WTC11 (cell line): ENCODE measurements around the gene KIR3DL3. TPM values are rescaled to one million over a fixed set of nuclear protein-coding genes. Genes with fewer than 3 reads are reported as not detected.
"Not testable (repeated sequence)": the region's sequence is repeated elsewhere in the genome, so short reads cannot be mapped to it uniquely, and the experiment has no call there.

Experiments used
- ATAC-seq: fragments of 200-7000 bp; cut with Tn5 transposase; 2 replicates; pipeline ENCODE4 v1.10.0; 2021; ENCODE audit warnings: mild to moderate bottlenecking, moderate library complexity
- CTCF ChIA-PET: fragments of 300-600 bp; sonication (Branson Sonifier 250); formaldehyde crosslinking; loops from one replicate; lab custom pipeline; 2021; ENCODE audit warnings: antibody characterized with exemption; lab: Charles Lee
- POLR2A ChIA-PET: fragments of 350-600 bp; sonication (Branson Sonifier 250); formaldehyde crosslinking; loops from one replicate; lab custom pipeline; 2021; ENCODE audit warnings: antibody characterized with exemption; lab: Charles Lee
- DNase-seq: peaks from one replicate; pipeline ENCODE4 v3.0.0; 2021; ENCODE audit warnings: low spot score
- H3K27ac Mint-ChIP-seq: 2 replicates; pipeline ENCODE4 v1.8.0; 2021; ENCODE audit warnings: mixed read lengths
- H3K27me3 Mint-ChIP-seq: 2 replicates; pipeline ENCODE4 v1.8.0; 2021; ENCODE audit warnings: low read depth, mild to moderate bottlenecking, moderate library complexity, mixed read lengths
- H3K36me3 Mint-ChIP-seq: 2 replicates; pipeline ENCODE4 v1.8.0; 2021; ENCODE audit warnings: mixed read lengths
- H3K4me1 Mint-ChIP-seq: 2 replicates; pipeline ENCODE4 v1.8.0; 2022; ENCODE audit warnings: mixed read lengths
- H3K4me3 Mint-ChIP-seq: 2 replicates; pipeline ENCODE4 v1.8.0; 2021; ENCODE audit warnings: mild to moderate bottlenecking, moderate library complexity, mixed read lengths
- H3K9me3 Mint-ChIP-seq: 2 replicates; pipeline ENCODE4 v1.8.0; 2021; ENCODE audit warnings: mixed read lengths
- CREB1 ChIP-seq: sonication (generic); formaldehyde crosslinking; IDR thresholded peaks from 2 replicates; pipeline ENCODE4 v1.8.0; 2023; ENCODE audit warnings: mild to moderate bottlenecking, missing genetic modification reagents
- CTCF ChIP-seq: fragments of 200-600 bp; IDR thresholded peaks from 2 replicates; pipeline ENCODE4 v1.8.0; 2022; ENCODE audit warnings: antibody characterized with exemption
- E2F1 ChIP-seq: sonication (generic); formaldehyde crosslinking; IDR thresholded peaks from 2 replicates; pipeline ENCODE4 v1.8.0; 2022; ENCODE audit warnings: mild to moderate bottlenecking, missing genetic modification reagents
- E2F4 ChIP-seq: sonication (generic); formaldehyde crosslinking; IDR thresholded peaks from 2 replicates; pipeline ENCODE4 v1.8.1; 2022; ENCODE audit warnings: low read depth, mild to moderate bottlenecking, moderate library complexity, missing genetic modification reagents, borderline replicate concordance
- EMX1 ChIP-seq: fragments of 250-450 bp; sonication (Bioruptor Pico); IDR thresholded peaks from 2 replicates; pipeline ENCODE4 v1.8.0; 2021; ENCODE audit warnings: mild to moderate bottlenecking
- MLX ChIP-seq: sonication (generic); formaldehyde crosslinking; IDR thresholded peaks from 2 replicates; pipeline ENCODE4 v1.8.1; 2023; ENCODE audit warnings: mild to moderate bottlenecking, missing genetic modification reagents, moderate library complexity
- MYBL2 ChIP-seq: sonication (generic); formaldehyde crosslinking; IDR thresholded peaks from 2 replicates; pipeline ENCODE4 v1.8.1; 2023; ENCODE audit warnings: mild to moderate bottlenecking, moderate library complexity, missing genetic modification reagents
- NR2C2 ChIP-seq: sonication (generic); formaldehyde crosslinking; IDR thresholded peaks from 2 replicates; pipeline ENCODE4 v1.8.0; 2022; ENCODE audit warnings: mild to moderate bottlenecking, missing genetic modification reagents
- SMAD3 ChIP-seq: sonication (generic); formaldehyde crosslinking; IDR thresholded peaks from 2 replicates; pipeline ENCODE4 v1.8.0; 2022; ENCODE audit warnings: missing genetic modification reagents, mild to moderate bottlenecking, borderline replicate concordance
- SOX15 ChIP-seq: fragments of 250-450 bp; sonication (Bioruptor Pico); IDR thresholded peaks from 2 replicates; pipeline ENCODE4 v1.9.0; 2021; ENCODE audit warnings: mild to moderate bottlenecking
- STAT6 ChIP-seq: sonication (generic); formaldehyde crosslinking; conservative IDR thresholded peaks from 2 replicates; pipeline ENCODE4 v1.8.1; 2023; ENCODE audit warnings: mild to moderate bottlenecking, low read depth, missing genetic modification reagents, moderate library complexity
- ZMAT4 ChIP-seq: fragments of 250-450 bp; sonication (Bioruptor Pico); IDR thresholded peaks from 2 replicates; pipeline ENCODE4 v1.9.0; 2021; ENCODE audit warnings: mild to moderate bottlenecking
- ZNF138 ChIP-seq: sonication (generic); formaldehyde crosslinking; conservative IDR thresholded peaks from 2 replicates; pipeline ENCODE4 v1.8.1; 2022; ENCODE audit warnings: mild to moderate bottlenecking, moderate library complexity, missing genetic modification reagents
- ZNF317 ChIP-seq: sonication (generic); formaldehyde crosslinking; IDR thresholded peaks from 2 replicates; pipeline ENCODE4 v1.8.1; 2023; ENCODE audit warnings: low read depth, mild to moderate bottlenecking, moderate library complexity, missing genetic modification reagents, borderline replicate concordance
- ZNF671 ChIP-seq: fragments of 250-450 bp; sonication (Bioruptor Pico); IDR thresholded peaks from 2 replicates; pipeline ENCODE4 v1.8.0; 2021; ENCODE audit warnings: mild to moderate bottlenecking
- total RNA-seq: library from RNA; stranded (reverse); gene quantifications from 3 replicates; pipeline ENCODE4 v1.2.3, GENCODE V29; 2021

The KIR3DL3 gene
- total RNA-seq, 1 experiment from 2014 or later = not detected

- H3K4me3 Mint-ChIP-seq = no peak overlapping the region
- CTCF ChIA-PET = no interaction called here
- ATAC-seq = no peak
- H3K27ac Mint-ChIP-seq = no peak overlapping the region
- no peak for DNase-seq
- peaks cover 15% of the 10 kb centered on the region for H3K27me3 Mint-ChIP-seq
- peaks cover 54% of the 10 kb centered on the region for H3K36me3 Mint-ChIP-seq
- H3K9me3 Mint-ChIP-seq = peaks cover 64% of the 10 kb centered on the region
- TF ChIP-seq EMX1 (CRISPR knock-in tag) (no peak), ZNF317 (CRISPR knock-in tag) (no peak), MYBL2 (CRISPR knock-in tag) (no peak), E2F4 (no peak), NR2C2 (CRISPR knock-in tag) (no peak), SMAD3 (CRISPR knock-in tag) (no peak), CREB1 (CRISPR knock-in tag) (no peak), MLX (CRISPR knock-in tag) (no peak), ZMAT4 (CRISPR knock-in tag) (no peak)
- POLR2A ChIA-PET = no interaction called here
- no peaks in the 10 kb centered on the region for H3K4me1 Mint-ChIP-seq
Observed at GRCh38 chr19:54696117-54696548, 28.1 kb upstream of the KIR3DL3 start.

GRCh38 chr19:54696766-54697165 is 27.5 kb upstream of the KIR3DL3 start:
- Mint-ChIP-seq H3K27me3 (peaks cover 19% of the 10 kb centered on the region), H3K27ac (no peak overlapping the region), H3K4me3 (no peak overlapping the region), H3K4me1 (no peaks in the 10 kb centered on the region), H3K9me3 (peaks cover 64% of the 10 kb centered on the region), H3K36me3 (peaks cover 54% of the 10 kb centered on the region)
- ATAC-seq (no peak), DNase-seq (no peak)
- CTCF ChIA-PET = no interaction called here
- POLR2A ChIA-PET = no interaction called here
- TF ChIP-seq CTCF (no peak), MLX (CRISPR knock-in tag) (no peak), E2F1 (CRISPR knock-in tag) (no peak), ZNF138 (no peak), ZNF671 (no peak), SOX15 (no peak), STAT6 (no peak)

- H3K4me3 Mint-ChIP-seq, DNase-seq, CTCF ChIA-PET, H3K27ac Mint-ChIP-seq, H3K4me1 Mint-ChIP-seq, POLR2A ChIA-PET, ATAC-seq: not testable (repeated sequence)
- H3K36me3 Mint-ChIP-seq = peaks cover 52% of the 10 kb centered on the region
- H3K27me3 Mint-ChIP-seq = peaks cover 20% of the 10 kb centered on the region
- peaks cover 61% of the 10 kb centered on the region for H3K9me3 Mint-ChIP-seq
Observed at GRCh38 chr19:54697716-54698115, 26.5 kb upstream of the KIR3DL3 start.
